Stimulated activated CD4-positive, alpha-beta T cell treated with anti-CD3 and anti-CD28 coated beads, Interleukin-4, amount 100 ng/mL, for 1 hour (primary cell): Measurements from ENCODE around the gene TMEM247.
"Not testable (repeated sequence)": the region's sequence is repeated elsewhere in the genome, so short reads cannot be mapped to it uniquely, and the experiment has no call there.

Source experiments
- DNase-seq: peaks from one replicate; pipeline ENCODE4 v3.0.0-alpha.2; 2020

Gene TMEM247

DNA sequence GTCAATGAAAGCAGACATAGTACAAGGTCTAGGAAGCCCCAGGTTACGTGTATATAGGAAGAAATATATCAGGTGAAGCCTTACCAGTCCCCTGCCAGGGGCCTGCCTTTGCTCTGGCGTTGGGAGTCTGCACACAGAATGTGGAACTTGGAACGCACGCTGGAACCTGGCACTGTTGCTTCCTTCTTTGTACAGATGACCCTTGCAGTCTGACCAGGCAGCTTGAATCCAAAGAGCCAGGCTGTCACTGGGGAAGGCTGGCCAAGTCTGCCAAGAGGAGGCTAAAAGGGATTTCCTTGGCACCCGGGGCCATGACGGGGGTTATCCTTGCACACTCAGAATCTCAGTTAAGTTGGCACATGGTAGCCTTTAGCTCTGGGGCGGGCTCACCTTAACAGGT lies 39.5 kb downstream of the TMEM247 start:
- no peak for DNase-seq

DNA sequence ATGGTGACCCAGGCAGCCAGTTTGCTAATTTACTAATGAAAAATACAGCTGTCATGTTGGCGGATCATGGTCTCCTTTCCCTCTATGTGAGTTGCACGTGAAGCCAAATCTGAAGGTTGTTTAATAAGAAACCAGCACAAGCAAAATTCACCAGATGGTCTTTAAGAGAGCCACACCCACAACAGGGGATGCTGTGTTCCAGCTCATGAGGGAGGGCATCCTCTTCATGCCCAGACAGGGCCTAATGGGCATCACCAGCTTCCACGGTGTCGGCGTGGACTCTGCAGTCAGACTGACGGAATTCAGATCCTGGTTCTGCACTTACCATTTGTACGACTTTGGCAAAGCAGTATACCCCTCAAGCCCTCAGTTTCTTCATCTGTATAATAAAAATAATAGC lies 39.9 kb downstream of the TMEM247 start:
- no peak for DNase-seq

- no peak for DNase-seq
Measured at GRCh38 chr2:46520130-46520711, 40.9 kb downstream of the TMEM247 start.

GRCh38 chr2:46521215-46521683 lies 41.9 kb downstream of the TMEM247 start:
- DNase-seq = no peak

DNA sequence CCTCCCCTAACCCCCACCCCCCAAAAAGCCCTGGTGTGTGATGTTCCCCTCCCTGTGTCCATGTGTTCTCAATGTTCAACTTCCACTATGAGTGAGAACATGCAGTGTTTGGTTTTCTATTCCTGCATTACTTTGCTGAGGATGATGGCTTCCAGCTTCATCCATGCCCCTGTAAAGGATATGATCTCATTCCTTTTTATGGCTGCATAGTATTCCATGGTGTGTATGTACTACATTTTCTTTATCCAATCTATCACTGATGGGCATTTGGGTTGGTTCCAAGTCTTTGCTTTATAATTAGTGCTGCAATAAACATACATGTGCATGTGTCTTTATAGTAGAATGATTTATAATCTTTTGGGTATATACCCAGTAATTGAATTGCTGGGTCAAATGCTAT lies 43.0 kb downstream of the TMEM247 start:
- not testable (repeated sequence) for DNase-seq

DNA sequence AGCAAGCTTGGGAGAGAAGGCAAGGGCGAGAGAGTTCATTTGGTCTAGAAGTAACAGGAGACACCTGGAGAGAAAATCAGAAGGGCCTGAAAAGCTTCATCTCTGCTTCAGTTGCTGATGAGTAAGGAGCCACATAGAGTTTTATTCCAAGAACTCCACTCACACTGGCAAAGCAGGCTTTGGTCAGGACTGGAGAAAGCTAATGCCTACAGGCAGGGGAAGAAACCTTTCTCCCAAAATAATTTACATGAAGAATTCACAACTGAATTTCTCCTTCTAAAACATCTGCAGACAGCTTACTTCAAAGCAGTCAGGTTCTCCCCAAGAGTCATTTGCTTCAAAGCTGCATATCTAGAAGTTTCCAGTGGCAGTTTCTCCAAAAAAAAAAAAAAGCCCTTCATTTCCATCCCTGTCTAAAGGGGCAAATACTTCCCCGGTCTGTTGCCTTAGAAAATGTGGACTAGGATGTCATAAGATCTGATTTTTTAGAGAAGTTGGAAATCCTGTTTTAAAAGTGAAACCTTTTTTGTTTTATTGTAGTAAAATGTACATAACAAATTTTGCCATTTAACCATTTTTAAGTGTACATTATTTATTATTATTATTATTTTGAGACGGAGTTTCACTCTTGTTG lies 46.3 kb downstream of the TMEM247 start:
- DNase-seq = no peak

DNA sequence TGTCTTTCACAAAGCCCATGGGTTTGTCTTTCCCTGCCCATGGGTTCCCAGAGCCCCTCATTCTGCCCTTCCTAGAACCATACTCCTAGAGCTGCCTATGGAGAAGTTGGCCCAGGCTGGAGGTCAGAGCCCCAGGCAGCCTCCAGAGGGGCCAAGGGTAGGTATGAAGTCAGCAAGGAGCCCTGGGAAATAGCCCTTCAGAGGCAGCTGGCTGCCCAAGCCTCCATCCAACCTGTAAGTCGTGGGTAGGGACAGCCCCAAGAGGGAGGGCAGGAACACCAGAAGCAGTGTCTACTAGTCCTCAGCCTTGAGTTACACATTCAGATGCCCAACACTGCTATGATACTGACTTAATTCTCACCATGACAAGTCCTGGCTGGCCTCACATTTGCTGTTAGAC lies 49.5 kb downstream of the TMEM247 start:
- DNase-seq = no peak

DNA sequence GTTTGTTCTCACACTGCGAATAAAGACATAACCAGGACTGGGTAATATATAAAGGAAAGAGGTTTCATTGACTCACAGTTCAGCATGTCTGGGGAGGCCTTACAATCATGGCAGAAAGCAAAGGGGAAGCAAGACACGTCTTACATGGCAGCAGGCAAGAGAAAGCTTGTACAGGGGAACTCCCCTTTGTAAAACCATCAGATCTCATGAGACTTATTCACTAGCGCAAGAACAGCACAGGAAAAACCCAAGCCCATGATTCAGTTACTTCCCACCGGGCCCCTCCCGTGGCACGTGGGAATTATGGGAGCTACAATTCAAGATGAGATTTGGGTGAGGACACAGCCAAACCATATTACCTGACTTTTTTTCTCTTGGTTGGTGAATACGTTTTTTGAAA lies 51.3 kb downstream of the TMEM247 start:
- no peak for DNase-seq

- no peak for DNase-seq
Measured at GRCh38 chr2:46531863-46532262, 52.5 kb downstream of the TMEM247 start.
